Stimulated activated naive CD8-positive, alpha-beta T cell treated with anti-CD3 and anti-CD28 coated beads, Interleukin-15, Interleukin-2, amounts not matched to agents 100 ng/mL and 50 ng/mL, for 24 hours (primary cell): ENCODE data around the gene NCEH1.

Experiments
- H3K27ac Mint-ChIP-seq: one replicate; pipeline ENCODE4 v1.8.0; 2021; ENCODE audit warnings: mild to moderate bottlenecking, mixed read lengths
- H3K27me3 Mint-ChIP-seq: one replicate; pipeline ENCODE4 v1.8.0; 2021; ENCODE audit warnings: mixed read lengths
- H3K36me3 Mint-ChIP-seq: one replicate; pipeline ENCODE4 v1.8.0; 2021; ENCODE audit warnings: low read depth, mixed read lengths
- H3K4me1 Mint-ChIP-seq: one replicate; pipeline ENCODE4 v1.8.0; 2021; ENCODE audit warnings: low read depth, mixed read lengths
- H3K4me3 Mint-ChIP-seq: one replicate; pipeline ENCODE4 v1.8.0; 2021; ENCODE audit warnings: mild to moderate bottlenecking, mixed read lengths
- H3K9me3 Mint-ChIP-seq: one replicate; pipeline ENCODE4 v1.8.0; 2021; ENCODE audit warnings: mixed read lengths

NCEH1 gene

GRCh38 chr3:172626021-172626640, 84.7 kb downstream of the NCEH1 start:
- Mint-ChIP-seq H3K27me3 (peaks cover 5% of the 10 kb centered on the region), H3K4me3 (no peak overlapping the region), H3K36me3 (peaks cover 7% of the 10 kb centered on the region), H3K4me1 (peaks cover 13% of the 10 kb centered on the region), H3K27ac (no peak overlapping the region), H3K9me3 (no peaks in the 10 kb centered on the region)

GRCh38 chr3:172625404-172625803, 85.5 kb downstream of the NCEH1 start:
- H3K36me3 Mint-ChIP-seq = peaks cover 7% of the 10 kb centered on the region
- H3K27me3 Mint-ChIP-seq = peaks cover 5% of the 10 kb centered on the region
- peaks cover 13% of the 10 kb centered on the region for H3K4me1 Mint-ChIP-seq
- no peaks in the 10 kb centered on the region for H3K9me3 Mint-ChIP-seq
- H3K4me3 Mint-ChIP-seq = no peak overlapping the region
- H3K27ac Mint-ChIP-seq = no peak overlapping the region

- peaks cover 13% of the 10 kb centered on the region for H3K4me1 Mint-ChIP-seq
- H3K27ac Mint-ChIP-seq = no peak overlapping the region
- H3K36me3 Mint-ChIP-seq = peaks cover 4% of the 10 kb centered on the region
- no peak overlapping the region for H3K4me3 Mint-ChIP-seq
- H3K9me3 Mint-ChIP-seq = no peaks in the 10 kb centered on the region
- peaks cover 5% of the 10 kb centered on the region for H3K27me3 Mint-ChIP-seq
Observed at GRCh38 chr3:172624999-172625398, 85.9 kb downstream of the NCEH1 start.

GRCh38 chr3:172622916-172623700, 87.8 kb downstream of the NCEH1 start:
- Mint-ChIP-seq H3K36me3 (peaks cover 4% of the 10 kb centered on the region), H3K4me3 (no peak overlapping the region), H3K27me3 (peaks cover 5% of the 10 kb centered on the region), H3K9me3 (peaks cover 5% of the 10 kb centered on the region), H3K27ac (no peak overlapping the region), H3K4me1 (peaks cover 13% of the 10 kb centered on the region)

- Mint-ChIP-seq H3K36me3 (peaks cover under 1% of the 10 kb centered on the region), H3K9me3 (peaks cover 5% of the 10 kb centered on the region), H3K4me1 (peaks cover 15% of the 10 kb centered on the region), H3K4me3 (no peak overlapping the region), H3K27ac (peak overlapping the region; percentile 19), H3K27me3 (peaks cover 5% of the 10 kb centered on the region)
Observed at GRCh38 chr3:172622156-172622555, 88.7 kb downstream of the NCEH1 start.

- Mint-ChIP-seq H3K27ac (no peak overlapping the region), H3K4me3 (no peak overlapping the region), H3K9me3 (peaks cover 5% of the 10 kb centered on the region), H3K4me1 (peaks cover 29% of the 10 kb centered on the region), H3K27me3 (peaks cover 5% of the 10 kb centered on the region), H3K36me3 (no peaks in the 10 kb centered on the region)
Observed at GRCh38 chr3:172617976-172618375, 92.9 kb downstream of the NCEH1 start.

- H3K27ac Mint-ChIP-seq = no peak overlapping the region
- no peaks in the 10 kb centered on the region for H3K36me3 Mint-ChIP-seq
- peaks cover 3% of the 10 kb centered on the region for H3K27me3 Mint-ChIP-seq
- H3K4me3 Mint-ChIP-seq = no peak overlapping the region
- H3K4me1 Mint-ChIP-seq = peaks cover 21% of the 10 kb centered on the region
- H3K9me3 Mint-ChIP-seq = peaks cover 5% of the 10 kb centered on the region
Observed at GRCh38 chr3:172617013-172617706, 93.7 kb downstream of the NCEH1 start.

GRCh38 chr3:172616031-172616461, 94.8 kb downstream of the NCEH1 start:
- no peaks in the 10 kb centered on the region for H3K27me3 Mint-ChIP-seq
- no peak overlapping the region for H3K27ac Mint-ChIP-seq

GRCh38 chr3:172615296-172615695, 95.6 kb downstream of the NCEH1 start:
- Mint-ChIP-seq H3K4me3 (no peak overlapping the region), H3K27ac (no peak overlapping the region), H3K4me1 (peaks cover 17% of the 10 kb centered on the region)

More at GRCh38 chr3:172616031-172616461, 94.8 kb downstream of the NCEH1 start:
- H3K4me3 Mint-ChIP-seq = no peak overlapping the region
- peaks cover 17% of the 10 kb centered on the region for H3K4me1 Mint-ChIP-seq
- H3K36me3 Mint-ChIP-seq = peaks cover under 1% of the 10 kb centered on the region
- H3K9me3 Mint-ChIP-seq = peaks cover 6% of the 10 kb centered on the region

GRCh38 chr3:172614340-172615274, 96.3 kb downstream of the NCEH1 start:
- no peak overlapping the region for H3K4me3 Mint-ChIP-seq
- peaks cover 13% of the 10 kb centered on the region for H3K9me3 Mint-ChIP-seq
- peaks cover 17% of the 10 kb centered on the region for H3K4me1 Mint-ChIP-seq
- no peaks in the 10 kb centered on the region for H3K27me3 Mint-ChIP-seq
- H3K36me3 Mint-ChIP-seq = peaks cover 5% of the 10 kb centered on the region
- no peak overlapping the region for H3K27ac Mint-ChIP-seq

More at GRCh38 chr3:172615296-172615695, 95.6 kb downstream of the NCEH1 start:
- H3K27me3 Mint-ChIP-seq = no peaks in the 10 kb centered on the region
- peaks cover 5% of the 10 kb centered on the region for H3K36me3 Mint-ChIP-seq
- H3K9me3 Mint-ChIP-seq = peaks cover 13% of the 10 kb centered on the region

- H3K4me3 Mint-ChIP-seq = no peak overlapping the region
- peaks cover 8% of the 10 kb centered on the region for H3K9me3 Mint-ChIP-seq
- peaks cover 17% of the 10 kb centered on the region for H3K4me1 Mint-ChIP-seq
- H3K27ac Mint-ChIP-seq = no peak overlapping the region
- peaks cover 5% of the 10 kb centered on the region for H3K36me3 Mint-ChIP-seq
- no peaks in the 10 kb centered on the region for H3K27me3 Mint-ChIP-seq
Observed at GRCh38 chr3:172613845-172614244, 97.0 kb downstream of the NCEH1 start.

GRCh38 chr3:172612871-172613678, 97.8 kb downstream of the NCEH1 start:
- H3K36me3 Mint-ChIP-seq = peaks cover 5% of the 10 kb centered on the region
- peaks cover 17% of the 10 kb centered on the region for H3K4me1 Mint-ChIP-seq
- H3K9me3 Mint-ChIP-seq = peaks cover 8% of the 10 kb centered on the region
- no peak overlapping the region for H3K4me3 Mint-ChIP-seq
- no peak overlapping the region for H3K27ac Mint-ChIP-seq
- no peaks in the 10 kb centered on the region for H3K27me3 Mint-ChIP-seq

GRCh38 chr3:172609750-172610149, 101.1 kb downstream of the NCEH1 start:
- Mint-ChIP-seq H3K9me3 (peaks cover 8% of the 10 kb centered on the region), H3K4me3 (no peak overlapping the region), H3K4me1 (peaks cover 11% of the 10 kb centered on the region), H3K27ac (no peak overlapping the region), H3K27me3 (no peaks in the 10 kb centered on the region), H3K36me3 (peaks cover 5% of the 10 kb centered on the region)
